DND-41 (cell line): ENCODE data around the gene CELA2A.
"Not testable (repeated sequence)": the region's sequence is repeated elsewhere in the genome, so short reads cannot be mapped to it uniquely, and the experiment has no call there.

Source experiments
- EZH2 ChIP-seq: IDR thresholded peaks from 3 replicates; pipeline ENCODE4 v1.6.1; 2012; ENCODE audit warnings: borderline replicate concordance, low read depth, mild to moderate bottlenecking, moderate library complexity, low read length, inconsistent platforms; ENCODE audit not compliant: severe bottlenecking
- TF ChIP-seq, protein P1 (sequence below): IDR thresholded peaks from 2 replicates; pipeline ENCODE4 v1.5.1; 2012; ENCODE audit warnings: borderline replicate concordance, low read length, moderate library complexity, mild to moderate bottlenecking; ENCODE audit not compliant: poor library complexity, severe bottlenecking; ENCODE audit errors: extremely low read depth

DNA sequence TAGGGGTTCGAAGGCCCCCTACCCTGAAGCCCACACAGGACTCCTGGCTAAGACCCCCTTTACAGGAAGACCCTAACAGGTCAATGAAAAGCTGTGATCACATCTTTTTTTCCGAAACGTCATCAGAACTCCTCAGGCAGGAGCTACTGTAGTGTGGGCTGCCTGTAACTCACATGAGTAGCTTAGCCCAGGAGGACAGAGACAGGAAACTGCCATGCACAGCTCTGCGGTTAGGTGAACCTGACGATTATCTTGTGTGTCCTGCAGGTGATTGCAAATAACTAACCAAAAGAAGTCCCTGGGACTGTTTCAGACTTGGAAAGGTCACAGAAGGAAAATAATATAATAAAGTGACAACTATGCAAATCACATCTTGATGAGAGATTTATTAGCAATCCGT, 15.2 kb downstream of the CELA2A start:
- TF ChIP-seq, protein P1, sequence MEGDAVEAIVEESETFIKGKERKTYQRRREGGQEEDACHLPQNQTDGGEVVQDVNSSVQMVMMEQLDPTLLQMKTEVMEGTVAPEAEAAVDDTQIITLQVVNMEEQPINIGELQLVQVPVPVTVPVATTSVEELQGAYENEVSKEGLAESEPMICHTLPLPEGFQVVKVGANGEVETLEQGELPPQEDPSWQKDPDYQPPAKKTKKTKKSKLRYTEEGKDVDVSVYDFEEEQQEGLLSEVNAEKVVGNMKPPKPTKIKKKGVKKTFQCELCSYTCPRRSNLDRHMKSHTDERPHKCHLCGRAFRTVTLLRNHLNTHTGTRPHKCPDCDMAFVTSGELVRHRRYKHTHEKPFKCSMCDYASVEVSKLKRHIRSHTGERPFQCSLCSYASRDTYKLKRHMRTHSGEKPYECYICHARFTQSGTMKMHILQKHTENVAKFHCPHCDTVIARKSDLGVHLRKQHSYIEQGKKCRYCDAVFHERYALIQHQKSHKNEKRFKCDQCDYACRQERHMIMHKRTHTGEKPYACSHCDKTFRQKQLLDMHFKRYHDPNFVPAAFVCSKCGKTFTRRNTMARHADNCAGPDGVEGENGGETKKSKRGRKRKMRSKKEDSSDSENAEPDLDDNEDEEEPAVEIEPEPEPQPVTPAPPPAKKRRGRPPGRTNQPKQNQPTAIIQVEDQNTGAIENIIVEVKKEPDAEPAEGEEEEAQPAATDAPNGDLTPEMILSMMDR: not testable (repeated sequence)
- TF ChIP-seq EZH2: not testable (repeated sequence)
